Caki2 (cell line): ENCODE results near the gene DDHD1. TPM values are rescaled to one million over a fixed set of nuclear protein-coding genes. Genes with fewer than 3 reads are reported as not detected.
"Not testable (repeated sequence)": the region's sequence is repeated elsewhere in the genome, so short reads cannot be mapped to it uniquely, and the experiment has no call there.

Source experiments
- DNase-seq: peaks from one replicate; pipeline ENCODE4 v3.0.0-alpha.2; 2015; ENCODE audit warnings: low read depth
- in situ Hi-C: cut with HindIII; loops from 2 replicates; pipeline ENCODE4 v1.10.0; 2016; ENCODE audit warnings: low sequenced_read_pairs, low pct_unique_long_range_greater_than_20kb, mixed read lengths
- total RNA-seq: library from RNA; depleted of rRNA; stranded (reverse); fragments of >200 nt; shearing (Covaris generic); gene quantifications from 2 replicates; pipeline ENCODE4 v1.2.3, GENCODE V29; 2014; ENCODE audit warnings: low replicate concordance; rRNA removed

Gene DDHD1
- total RNA-seq: 3.7 TPM in 2 replicates

DNA sequence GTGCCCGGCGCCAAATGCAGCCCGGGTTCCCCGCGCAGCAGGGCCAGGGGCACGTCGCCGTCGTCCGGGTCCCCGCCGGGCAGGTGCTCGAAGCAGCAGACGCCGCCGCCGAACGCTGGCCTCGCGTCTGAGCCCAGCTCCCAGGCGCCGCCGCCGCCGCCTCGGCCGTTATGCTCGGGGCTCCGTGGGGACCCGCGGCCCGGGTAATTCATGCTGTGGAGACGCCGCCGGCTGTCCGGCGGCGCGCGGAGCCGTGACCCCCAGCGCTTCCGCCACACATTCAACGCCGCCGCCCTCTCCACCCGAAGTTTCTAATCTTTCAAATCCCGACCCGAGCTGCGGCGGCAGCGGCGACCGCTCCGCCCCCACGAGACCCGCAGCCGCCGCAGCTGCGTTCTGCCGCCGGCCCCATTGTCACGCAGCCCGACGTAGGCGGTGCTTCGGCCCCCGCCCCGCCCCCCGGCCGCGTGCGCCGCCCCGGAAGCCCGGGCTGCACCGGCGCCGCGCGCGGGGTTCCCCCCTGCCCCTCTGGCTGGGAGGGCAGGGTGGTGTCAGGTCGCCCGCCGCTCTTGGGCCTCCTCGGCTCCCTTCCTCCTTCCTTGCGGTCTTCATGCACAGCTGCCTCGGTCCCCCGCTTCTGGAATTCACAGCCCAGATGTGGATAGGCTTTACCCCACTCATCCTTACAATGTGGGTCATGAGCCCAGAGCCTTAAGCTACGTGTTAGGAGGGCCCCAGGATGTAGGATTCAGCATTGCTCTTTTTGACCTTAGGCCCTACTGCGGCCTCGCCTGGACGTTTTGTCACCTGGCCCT is at the start of gene DDHD1:
Gene DDHD1 (minus strand): TSS at position 437 of the 815 bp plus-strand sequence. CDS start 225 bp downstream, at position 212.
- in situ Hi-C loops: no loop called here
- peak; percentile 76 for DNase-seq

DNA sequence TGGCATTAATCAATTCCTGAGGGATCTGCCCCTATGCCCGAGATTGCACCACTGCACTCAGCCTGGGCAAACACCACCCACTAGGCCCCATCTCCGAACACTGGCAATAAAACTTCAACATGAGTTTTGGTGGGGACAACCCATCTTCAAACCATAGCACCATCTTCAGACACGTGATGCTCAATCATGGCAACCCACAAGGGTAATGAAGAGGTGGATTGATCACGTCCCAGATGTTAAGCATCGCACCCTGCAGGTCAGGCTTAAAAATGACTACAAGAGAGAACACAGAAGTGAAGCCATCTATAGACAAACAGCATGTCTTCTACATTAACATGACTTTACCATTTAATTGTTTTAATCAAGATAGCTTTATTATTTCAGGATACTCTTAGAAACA is 42.8 kb upstream of the DDHD1 start:
- in situ Hi-C loops: no loop called here
- DNase-seq: no peak

DNA sequence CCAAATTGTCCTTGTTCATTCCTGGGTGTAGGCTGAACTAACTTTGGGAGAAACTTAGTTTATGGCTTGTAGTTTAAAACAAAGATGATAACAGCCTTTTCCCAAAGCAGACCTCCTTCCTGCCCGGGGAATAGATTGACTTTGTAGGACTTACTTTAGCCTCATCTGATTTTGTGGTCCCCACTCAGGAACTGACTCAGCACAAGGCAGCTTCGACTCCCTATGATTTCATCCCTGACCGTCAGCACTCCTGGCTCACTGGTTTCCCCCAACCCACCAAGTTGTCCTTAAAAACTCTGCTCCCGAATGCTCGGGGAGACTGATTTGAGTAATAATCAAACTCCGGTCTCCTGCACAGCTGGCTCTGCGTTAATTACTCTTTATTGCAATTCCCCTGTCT is 40.1 kb upstream of the DDHD1 start:
- DNase-seq: no peak
- in situ Hi-C loops: no loop called here

DNA sequence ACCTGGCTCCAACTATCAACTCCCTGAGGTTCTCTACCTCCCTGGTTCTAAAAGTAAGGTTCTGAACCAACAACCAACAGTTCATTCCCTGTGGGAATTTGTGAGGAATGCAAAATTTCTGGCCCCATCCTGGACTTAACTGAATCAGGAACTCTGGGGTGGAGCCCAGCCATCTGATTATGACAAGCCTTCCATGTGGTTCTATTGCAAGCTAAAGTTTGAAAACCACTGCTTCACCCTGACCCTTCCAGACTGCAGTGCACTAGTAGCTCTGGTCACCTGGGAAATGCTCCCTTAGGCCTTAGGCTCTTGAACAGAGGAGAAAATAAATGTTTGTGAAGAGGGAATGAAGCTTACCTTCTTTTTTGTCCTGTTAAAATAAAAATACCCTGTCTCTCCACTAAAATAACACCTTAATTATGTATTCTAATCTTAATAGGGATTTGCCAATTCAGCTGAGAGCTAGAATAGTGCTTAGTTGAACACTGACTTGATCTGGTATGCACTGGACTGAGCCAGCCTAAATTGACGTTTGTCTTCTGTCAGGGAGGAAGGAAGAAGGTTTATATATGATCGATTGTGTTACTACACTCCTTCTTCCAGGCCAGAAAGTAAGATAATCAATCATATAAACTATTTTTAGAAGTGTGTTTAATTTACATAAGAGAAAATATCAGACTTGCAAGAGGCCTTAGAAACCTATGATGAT is 39.1 kb upstream of the DDHD1 start:
- DNase-seq: no peak
- in situ Hi-C loops: no loop called here

DNA sequence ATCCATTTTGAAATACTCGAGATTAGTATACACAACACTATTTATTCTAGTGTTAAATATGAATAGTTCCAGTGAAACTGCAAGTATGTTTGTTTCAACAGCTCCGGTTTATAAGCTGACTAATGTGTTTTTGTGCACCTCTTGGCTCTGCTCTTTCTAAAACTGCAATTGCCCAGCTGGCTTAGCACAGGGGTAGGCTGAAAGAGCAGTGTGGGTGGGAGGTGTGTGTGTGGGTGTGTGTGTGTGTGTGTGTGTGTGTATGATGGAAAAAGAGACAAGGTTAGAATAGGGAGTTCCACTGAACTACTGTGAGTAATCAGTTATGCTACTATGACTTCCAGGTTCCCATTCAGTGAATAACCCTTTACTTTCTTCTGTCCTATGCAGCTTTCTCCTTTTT is 37.8 kb upstream of the DDHD1 start:
- in situ Hi-C loops: no loop called here
- DNase-seq: no peak

DNA sequence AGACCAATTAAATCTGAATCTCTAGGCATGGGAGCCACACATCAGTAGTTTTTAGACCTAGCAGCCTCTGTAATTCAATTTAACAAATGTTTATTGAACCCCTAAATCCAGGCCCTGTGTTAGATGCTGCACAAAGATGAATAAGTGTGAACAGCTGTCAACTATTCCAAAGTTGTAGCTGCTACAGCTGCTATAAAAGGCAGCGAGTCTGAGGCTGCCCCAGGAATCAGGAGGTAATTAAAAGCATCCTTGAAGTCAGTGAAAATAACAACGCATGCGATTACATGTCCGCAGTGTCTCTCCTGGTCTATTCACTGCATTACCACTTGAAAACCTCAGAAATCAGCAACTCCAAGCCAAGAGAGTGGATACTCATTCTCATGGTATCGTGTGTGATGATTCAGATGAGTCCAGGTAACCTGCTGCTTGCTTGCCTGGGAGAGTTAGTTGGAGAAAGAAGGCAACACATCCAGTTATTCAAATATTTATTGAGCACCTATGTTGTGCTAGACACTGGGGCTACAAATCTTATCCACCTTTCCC is 34.9 kb upstream of the DDHD1 start:
- in situ Hi-C loops: no loop called here

DNA sequence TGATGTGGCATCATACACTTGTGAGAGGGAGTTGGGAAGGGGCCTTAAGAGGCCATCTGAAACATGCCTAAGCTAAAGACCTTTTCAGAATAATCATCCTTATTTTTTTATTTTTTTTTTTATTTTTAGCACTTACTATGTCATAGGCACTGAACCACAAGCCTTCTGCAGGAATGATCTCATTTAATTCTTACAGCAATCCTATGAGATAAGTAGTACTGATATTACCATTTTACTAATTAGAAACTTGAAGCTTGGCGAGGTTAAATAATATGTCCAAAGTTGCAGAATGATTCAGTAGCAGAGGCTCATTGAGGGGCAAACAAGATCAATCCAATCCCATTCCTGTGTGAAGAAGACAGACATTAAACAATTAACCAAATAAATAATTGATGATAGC is 33.4 kb upstream of the DDHD1 start:
- no peak for DNase-seq
- in situ Hi-C loops: no loop called here

More for the DNA sequence above, 34.9 kb upstream of the DDHD1 start:
- no peak for DNase-seq

GRCh38 chr14:53183611-53184010 is 30.5 kb upstream of the DDHD1 start:
- no peak for DNase-seq
- in situ Hi-C loops: no loop called here

GRCh38 chr14:53183056-53183455 is 29.9 kb upstream of the DDHD1 start:
- in situ Hi-C loops: no loop called here

GRCh38 chr14:53181463-53182081 is 28.4 kb upstream of the DDHD1 start:
- in situ Hi-C loops, DNase-seq: not testable (repeated sequence)

More at GRCh38 chr14:53183056-53183455, 29.9 kb upstream of the DDHD1 start:
- no peak for DNase-seq

DNA sequence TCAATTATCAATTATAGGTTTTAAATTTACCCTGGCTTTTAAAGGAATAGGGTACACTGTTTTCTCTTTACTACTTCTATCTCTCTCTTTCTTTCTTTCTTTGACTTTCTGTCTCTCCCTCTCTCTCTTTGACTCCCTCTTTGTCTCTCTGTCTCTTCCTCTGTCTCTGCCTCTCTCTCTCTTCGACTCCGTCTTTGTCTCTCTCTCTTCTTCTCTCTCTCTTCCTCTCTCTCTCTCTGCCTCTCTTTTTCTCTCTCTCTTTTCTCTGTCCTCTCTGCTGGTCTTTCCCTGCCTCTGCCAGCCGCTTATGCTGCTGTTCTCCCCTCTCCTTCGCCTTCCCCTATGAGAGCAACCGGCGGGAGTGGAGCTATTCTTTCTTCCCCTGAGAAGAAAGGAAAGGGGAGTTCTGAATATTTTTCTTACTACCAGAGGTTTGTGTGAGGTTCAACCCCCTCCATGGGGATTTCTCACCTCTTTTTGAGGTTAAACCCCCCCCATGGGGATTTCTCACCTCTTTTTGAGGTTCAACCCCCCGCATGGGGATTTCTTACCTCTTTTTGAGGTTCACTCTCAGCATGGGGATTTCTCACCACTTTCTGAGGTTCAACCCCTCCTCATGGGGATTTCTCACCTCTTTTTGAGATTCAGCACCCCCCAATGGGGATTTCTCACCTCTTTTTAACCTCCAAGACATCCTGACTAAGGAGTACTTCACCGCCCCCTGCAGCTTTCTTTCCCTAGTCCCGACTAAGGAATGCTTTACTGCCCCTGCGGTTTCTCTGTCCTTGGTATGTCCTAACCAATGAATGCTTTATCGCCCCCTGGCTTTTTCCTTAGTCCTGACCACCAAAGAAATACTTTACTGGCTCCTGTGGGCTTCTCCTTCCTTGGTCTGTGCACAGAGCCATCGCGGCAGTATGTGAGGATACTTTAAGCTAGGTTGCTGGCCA is 27.4 kb upstream of the DDHD1 start:
- DNase-seq: no peak
- in situ Hi-C loops: no loop called here

DNA sequence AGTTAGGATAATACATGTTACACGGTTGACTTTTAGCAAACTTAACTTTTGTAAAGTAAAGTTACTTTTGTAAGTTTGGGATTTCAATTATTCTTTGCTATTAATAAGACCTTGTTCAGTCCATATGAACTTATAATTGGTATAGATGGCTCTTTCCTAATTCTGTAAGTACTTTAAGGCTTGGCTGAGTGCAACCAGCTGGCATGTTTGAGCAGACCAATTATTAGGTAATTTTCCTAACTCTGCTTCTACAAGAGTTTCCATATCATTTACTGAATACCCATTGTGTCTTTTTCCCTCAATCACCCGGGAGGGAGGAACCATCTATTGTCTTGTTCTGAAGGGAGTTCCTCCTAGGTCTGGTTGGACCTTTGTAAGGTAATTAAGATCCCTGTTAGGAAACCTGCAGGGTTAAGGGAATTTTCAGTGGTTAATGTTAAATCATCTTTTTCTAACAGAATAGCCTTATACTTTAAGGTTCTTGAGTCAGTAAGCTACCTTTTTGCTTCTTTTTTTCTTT is 26.4 kb upstream of the DDHD1 start:
- in situ Hi-C loops, DNase-seq: not testable (repeated sequence)

DNA sequence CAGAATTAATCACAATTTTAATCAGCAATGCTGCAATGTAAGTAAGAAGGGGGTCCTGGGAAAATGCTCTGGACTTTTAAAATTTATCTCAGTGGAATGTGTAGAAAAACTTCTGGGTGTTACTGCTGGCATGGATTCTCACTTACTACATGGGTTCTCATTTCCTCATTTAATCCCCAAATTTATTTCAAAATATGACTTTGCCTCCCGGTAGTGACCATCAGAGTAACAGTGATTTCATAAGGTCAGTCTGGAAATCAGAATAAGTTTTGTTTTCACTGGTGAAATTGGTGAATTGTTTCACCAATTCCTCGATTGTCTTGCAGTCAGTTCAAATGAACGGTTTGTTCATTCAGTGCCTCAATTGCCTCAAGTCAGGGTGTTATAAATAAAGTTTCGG is 22.3 kb upstream of the DDHD1 start:
- in situ Hi-C loops: no loop called here
- no peak for DNase-seq

GRCh38 chr14:53174918-53175317 is 21.8 kb upstream of the DDHD1 start:
- no peak for DNase-seq
- in situ Hi-C loops: no loop called here

DNA sequence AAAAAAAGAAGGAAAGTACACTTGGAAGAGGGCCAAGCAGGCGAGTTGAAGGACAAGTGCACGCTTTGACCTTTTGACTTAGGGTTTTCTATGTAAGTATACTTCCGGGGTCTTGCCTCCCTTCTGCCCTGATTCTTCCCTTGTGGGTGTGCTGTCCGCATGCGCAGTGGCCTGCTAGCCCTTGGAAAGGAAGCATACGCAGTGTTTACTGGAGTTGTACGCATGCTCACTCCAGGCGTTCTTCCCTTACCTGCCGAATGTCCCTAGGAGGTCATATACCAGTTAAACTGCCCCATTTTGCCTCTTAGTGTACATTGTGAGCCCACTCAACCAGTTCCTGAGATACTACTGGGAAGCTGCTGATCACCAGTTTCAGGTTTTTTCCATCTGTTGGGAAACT is 15.7 kb upstream of the DDHD1 start:
- in situ Hi-C loops: no loop called here
- no peak for DNase-seq

GRCh38 chr14:53167602-53168328 is 14.6 kb upstream of the DDHD1 start:
- in situ Hi-C loops: no loop called here
- DNase-seq: no peak
